A549 (cell line): ENCODE results near the gene CSNK1D. TPM values are rescaled to one million over a fixed set of nuclear protein-coding genes. Genes with fewer than 3 reads are reported as not detected.

ENCODE experiments used
- ATAC-seq, 2 experiments: fragments of 200-7000 bp in 1 of 2; fragments of >200 bp in 1 of 2; cut with Nextera tagmentation in 1 of 2; cut with Tn5 transposase in 1 of 2; 3 replicates each; pipeline versions ENCODE4 v1.8.0 to v1.9.1; 2018 to 2020; ENCODE audit warnings: mild to moderate bottlenecking in 1 of 2, moderate library complexity in 1 of 2
- CTCF ChIA-PET: fragments of 300-600 bp; sonication (Branson Sonifier 250); formaldehyde crosslinking; extraction: SDS; loops from one replicate; lab custom pipeline; 2021; ENCODE audit warnings: antibody characterized with exemption, inconsistent platforms; lab: Yijun Ruan, JAX
- POLR2A ChIA-PET: fragments of 350-600 bp; formaldehyde crosslinking; extraction: SDS; loops from one replicate; lab custom pipeline; 2021; ENCODE audit warnings: antibody characterized with exemption, inconsistent platforms; lab: Yijun Ruan, JAX
- DNase-seq, 2 experiments: peaks; one replicate each; pipeline versions ENCODE4 v3.0.0 to v3.0.0-alpha.2; 2011 to 2016; ENCODE audit warnings: low read depth in 1 of 2, low spot score in 1 of 2
- FAIRE-seq: peaks from 2 replicates; lab custom pipeline; 2011; peaks lifted over from hg19 to GRCh38; lab: Jason Lieb, UNC
- H3K27ac ChIP-seq, 2 experiments: fragments of >200 bp; sonication (Bioruptor Twin); formaldehyde crosslinking; 3 replicates each; pipeline ENCODE4 v1.5.1; 2016 to 2017
- H3K4me1 ChIP-seq: fragments of >200 bp; sonication (Bioruptor Twin); formaldehyde crosslinking; 3 replicates; pipeline ENCODE4 v1.6.1; 2016
- H3K4me2 ChIP-seq: fragments of >200 bp; sonication (Bioruptor Twin); formaldehyde crosslinking; 3 replicates; pipeline ENCODE4 v1.6.1; 2016
- H3K4me3 ChIP-seq: fragments of >200 bp; sonication (Bioruptor Twin); formaldehyde crosslinking; 3 replicates; pipeline ENCODE4 v1.5.1; 2016
- H3K9me3 ChIP-seq: fragments of >200 bp; sonication (Bioruptor Twin); formaldehyde crosslinking; 3 replicates; pipeline ENCODE4 v1.6.1; 2016
- BHLHE40 ChIP-seq: IDR thresholded peaks from 2 replicates; pipeline ENCODE4 v1.6.1; 2012; ENCODE audit warnings: low read depth, low read length, inconsistent platforms
- CHD2 ChIP-seq: fragments of 150-350 bp; IDR thresholded peaks from 2 replicates; pipeline ENCODE4 v1.6.1; 2014; ENCODE audit warnings: low read length; ENCODE audit not compliant: partially characterized antibody
- CHD4 ChIP-seq: fragments of 200-600 bp; sonication (generic); IDR thresholded peaks from 2 replicates; pipeline ENCODE4 v1.6.1; 2016; ENCODE audit warnings: antibody characterized with exemption, mild to moderate bottlenecking, borderline replicate concordance
- HDAC2 ChIP-seq: fragments of 200-600 bp; sonication (generic); IDR thresholded peaks from 2 replicates; pipeline ENCODE4 v1.6.1; 2016
- HEYL ChIP-seq: fragments of 250-450 bp; sonication (Bioruptor Pico); IDR thresholded peaks from 2 replicates; pipeline ENCODE4 v1.8.0; 2021; ENCODE audit warnings: mild to moderate bottlenecking, moderate library complexity
- JUN ChIP-seq, 2 experiments: fragments of >200 bp; sonication (Bioruptor Twin); formaldehyde crosslinking; IDR thresholded peaks; 2 replicates in 1 of 2; 3 replicates in 1 of 2; pipeline ENCODE4 v1.6.1; 2016 to 2017
- KDM5A ChIP-seq: fragments of 200-600 bp; sonication (generic); IDR thresholded peaks from 2 replicates; pipeline ENCODE4 v1.6.1; 2016; ENCODE audit warnings: antibody characterized with exemption, mild to moderate bottlenecking
- MAZ ChIP-seq: fragments of 150-350 bp; IDR thresholded peaks from 2 replicates; pipeline ENCODE4 v1.6.1; 2014; ENCODE audit warnings: antibody characterized with exemption, low read depth, low read length, borderline replicate concordance
- POLR2AphosphoS2 ChIP-seq: conservative IDR thresholded peaks from 2 replicates; pipeline ENCODE4 v1.6.1; 2012; ENCODE audit warnings: low read length, improper control_type of control experiment, inconsistent platforms
- SMC3 ChIP-seq: fragments of >200 bp; sonication (Bioruptor Twin); formaldehyde crosslinking; IDR thresholded peaks from 3 replicates; pipeline ENCODE4 v1.6.1; 2018; ENCODE audit warnings: inconsistent platforms
- TFCP2L1 ChIP-seq: fragments of 250-450 bp; sonication (Bioruptor Pico); IDR thresholded peaks from 2 replicates; pipeline ENCODE4 v1.5.0; 2021; ENCODE audit warnings: mild to moderate bottlenecking
- TP53 ChIP-seq: fragments of 250-450 bp; sonication (Bioruptor Pico); IDR thresholded peaks from 2 replicates; pipeline ENCODE4 v1.5.0; 2021; ENCODE audit warnings: mild to moderate bottlenecking, moderate library complexity
- ZC3H11A ChIP-seq: fragments of 450-650 bp; IDR thresholded peaks from 2 replicates; pipeline ENCODE4 v1.6.1; 2014; ENCODE audit warnings: antibody characterized with exemption, mild to moderate bottlenecking
- WGBS: methylation state at CpG from one replicate; pipeline ENCODE4 v1.1.6; 2017; ENCODE audit errors: missing lambda C conversion rate; 5-methylcytosine and 5-hydroxymethylcytosine counted together
- polyA plus RNA-seq, 4 experiments: library from polyadenylated mRNA; depleted of rRNA in 3 of 4; stranded (reverse); fragments of >200 nt; fragmentation: RNase III in 1 of 4; extraction: RNeasy Plus Mini Kit Qiagen cat#74134 plus additional on column Dnase treatment in 1 of 4; gene quantifications; 2 replicates in 3 of 4; 3 replicates in 1 of 4; pipeline ENCODE4 v1.2.3, GENCODE V29; 2011 to 2017
- TF ChIP-seq, protein P1 (sequence below): fragments of >200 bp; sonication (Bioruptor Twin); formaldehyde crosslinking; IDR thresholded peaks from 2 replicates; pipeline ENCODE4 v1.6.1; 2016
- TF ChIP-seq, protein P2 (sequence below): fragments of 450-650 bp; IDR thresholded peaks from 2 replicates; pipeline ENCODE4 v1.6.1; 2014; ENCODE audit warnings: antibody characterized with exemption
- TF ChIP-seq, protein P3 (sequence below): fragments of 250-450 bp; sonication (Bioruptor Pico); IDR thresholded peaks from 2 replicates; pipeline ENCODE4 v1.5.0; 2021; ENCODE audit warnings: mild to moderate bottlenecking, moderate library complexity, borderline replicate concordance
- TF ChIP-seq, protein P4 (sequence below): IDR thresholded peaks from 2 replicates; pipeline ENCODE4 v1.6.1; 2012
- TF ChIP-seq, protein P5 (sequence below): fragments of >200 bp; sonication (Bioruptor Twin); formaldehyde crosslinking; IDR thresholded peaks from 3 replicates; pipeline ENCODE4 v1.6.1; 2016
- TF ChIP-seq, protein P6 (sequence below): fragments of 250-450 bp; sonication (Bioruptor Pico); IDR thresholded peaks from 2 replicates; pipeline ENCODE4 v1.5.0; 2020; ENCODE audit warnings: low read depth, mild to moderate bottlenecking, moderate library complexity

The CSNK1D gene
- polyA plus RNA-seq, 2 of the 4 experiments (the other 2 are of a cell fraction): 130 to 163 TPM

DNA sequence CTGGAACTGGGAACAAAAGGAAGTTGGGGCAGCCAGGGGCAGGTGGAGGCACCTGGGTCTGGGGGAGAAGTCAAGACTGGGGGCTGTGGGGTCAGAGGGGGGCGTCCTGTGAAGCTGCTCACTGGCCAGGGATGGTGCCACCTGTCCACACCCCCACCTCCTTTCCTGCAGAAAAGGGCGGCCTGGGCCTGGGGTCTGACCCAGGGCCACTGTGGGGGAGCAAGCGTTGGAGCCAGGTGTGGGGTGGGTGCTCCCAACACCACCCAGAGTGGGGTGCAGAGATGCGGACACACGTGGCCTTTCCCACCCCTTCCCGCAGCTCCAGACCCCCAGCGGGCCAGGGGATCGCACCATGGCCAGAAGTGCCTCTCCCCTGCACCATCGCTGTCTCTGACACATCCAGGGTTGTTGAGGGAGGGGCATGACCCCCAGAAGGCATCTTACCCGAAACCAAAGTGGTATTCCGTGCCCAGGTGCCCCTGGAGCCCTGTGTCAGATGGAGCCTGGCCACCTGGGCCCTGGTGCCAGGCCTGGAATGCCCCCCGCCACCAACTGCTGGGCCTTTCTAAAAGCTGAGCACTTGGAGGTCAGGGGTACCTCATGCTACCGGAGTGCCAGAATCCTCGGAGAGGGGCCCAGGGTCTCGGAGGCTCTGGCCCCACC lies 47.2 kb downstream of the CSNK1D start:
- WGBS: 85% methylated on average over 12 of the region's 15 CpGs
- H3K4me1 ChIP-seq: peaks cover 13% of the 10 kb centered on the region
- H3K9me3 ChIP-seq: no peaks in the 10 kb centered on the region
- CTCF ChIA-PET: interaction anchor here (0.7 to 3.0 kb wide), 10 partner anchors 10 to 196 kb away, joined by 3 to 23 read pairs (median 3); no protein-coding TSS in a partner anchor
- FAIRE-seq: no peak
- POLR2A ChIA-PET: no interaction called here
- no peak for ATAC-seq
- TF ChIP-seq, protein P1, sequence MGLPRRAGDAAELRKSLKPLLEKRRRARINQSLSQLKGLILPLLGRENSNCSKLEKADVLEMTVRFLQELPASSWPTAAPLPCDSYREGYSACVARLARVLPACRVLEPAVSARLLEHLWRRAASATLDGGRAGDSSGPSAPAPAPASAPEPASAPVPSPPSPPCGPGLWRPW: no peak
- TF ChIP-seq ZC3H11A (no peak), POLR2AphosphoS2 (no peak), TP53 (CRISPR knock-in tag) (no peak), HEYL (CRISPR knock-in tag) (no peak), JUN (IDR thresholded peaks at IDR 0.05) (no peak), MAZ (no peak), SMC3 (no peak), TFCP2L1 (CRISPR knock-in tag) (no peak), HDAC2 (no peak), BHLHE40 (no peak), KDM5A (no peak), CHD4 (no peak), CHD2 (no peak)
- TF ChIP-seq, protein P2, sequence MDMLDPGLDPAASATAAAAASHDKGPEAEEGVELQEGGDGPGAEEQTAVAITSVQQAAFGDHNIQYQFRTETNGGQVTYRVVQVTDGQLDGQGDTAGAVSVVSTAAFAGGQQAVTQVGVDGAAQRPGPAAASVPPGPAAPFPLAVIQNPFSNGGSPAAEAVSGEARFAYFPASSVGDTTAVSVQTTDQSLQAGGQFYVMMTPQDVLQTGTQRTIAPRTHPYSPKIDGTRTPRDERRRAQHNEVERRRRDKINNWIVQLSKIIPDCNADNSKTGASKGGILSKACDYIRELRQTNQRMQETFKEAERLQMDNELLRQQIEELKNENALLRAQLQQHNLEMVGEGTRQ: no peak
- TF ChIP-seq, protein P3, sequence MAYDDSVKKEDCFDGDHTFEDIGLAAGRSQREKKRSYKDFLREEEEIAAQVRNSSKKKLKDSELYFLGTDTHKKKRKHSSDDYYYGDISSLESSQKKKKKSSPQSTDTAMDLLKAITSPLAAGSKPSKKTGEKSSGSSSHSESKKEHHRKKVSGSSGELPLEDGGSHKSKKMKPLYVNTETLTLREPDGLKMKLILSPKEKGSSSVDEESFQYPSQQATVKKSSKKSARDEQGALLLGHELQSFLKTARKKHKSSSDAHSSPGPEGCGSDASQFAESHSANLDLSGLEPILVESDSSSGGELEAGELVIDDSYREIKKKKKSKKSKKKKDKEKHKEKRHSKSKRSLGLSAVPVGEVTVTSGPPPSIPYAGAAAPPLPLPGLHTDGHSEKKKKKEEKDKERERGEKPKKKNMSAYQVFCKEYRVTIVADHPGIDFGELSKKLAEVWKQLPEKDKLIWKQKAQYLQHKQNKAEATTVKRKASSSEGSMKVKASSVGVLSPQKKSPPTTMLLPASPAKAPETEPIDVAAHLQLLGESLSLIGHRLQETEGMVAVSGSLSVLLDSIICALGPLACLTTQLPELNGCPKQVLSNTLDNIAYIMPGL (CRISPR knock-in tag): no peak
- TF ChIP-seq, protein P4, sequence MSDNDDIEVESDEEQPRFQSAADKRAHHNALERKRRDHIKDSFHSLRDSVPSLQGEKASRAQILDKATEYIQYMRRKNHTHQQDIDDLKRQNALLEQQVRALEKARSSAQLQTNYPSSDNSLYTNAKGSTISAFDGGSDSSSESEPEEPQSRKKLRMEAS: no peak
- TF ChIP-seq, protein P5, sequence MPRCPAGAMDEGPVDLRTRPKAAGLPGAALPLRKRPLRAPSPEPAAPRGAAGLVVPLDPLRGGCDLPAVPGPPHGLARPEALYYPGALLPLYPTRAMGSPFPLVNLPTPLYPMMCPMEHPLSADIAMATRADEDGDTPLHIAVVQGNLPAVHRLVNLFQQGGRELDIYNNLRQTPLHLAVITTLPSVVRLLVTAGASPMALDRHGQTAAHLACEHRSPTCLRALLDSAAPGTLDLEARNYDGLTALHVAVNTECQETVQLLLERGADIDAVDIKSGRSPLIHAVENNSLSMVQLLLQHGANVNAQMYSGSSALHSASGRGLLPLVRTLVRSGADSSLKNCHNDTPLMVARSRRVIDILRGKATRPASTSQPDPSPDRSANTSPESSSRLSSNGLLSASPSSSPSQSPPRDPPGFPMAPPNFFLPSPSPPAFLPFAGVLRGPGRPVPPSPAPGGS: no peak
- TF ChIP-seq, protein P6, sequence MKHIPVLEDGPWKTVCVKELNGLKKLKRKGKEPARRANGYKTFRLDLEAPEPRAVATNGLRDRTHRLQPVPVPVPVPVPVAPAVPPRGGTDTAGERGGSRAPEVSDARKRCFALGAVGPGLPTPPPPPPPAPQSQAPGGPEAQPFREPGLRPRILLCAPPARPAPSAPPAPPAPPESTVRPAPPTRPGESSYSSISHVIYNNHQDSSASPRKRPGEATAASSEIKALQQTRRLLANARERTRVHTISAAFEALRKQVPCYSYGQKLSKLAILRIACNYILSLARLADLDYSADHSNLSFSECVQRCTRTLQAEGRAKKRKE (CRISPR knock-in tag): no peak
- no peak overlapping the region for H3K4me3 ChIP-seq
- DNase-seq: no peak
- H3K27ac ChIP-seq: peak overlapping the region in 1 of 2 experiments; percentile 56; a peak in 2 of 6 replicates
- H3K4me2 ChIP-seq: no peak overlapping the region

DNA sequence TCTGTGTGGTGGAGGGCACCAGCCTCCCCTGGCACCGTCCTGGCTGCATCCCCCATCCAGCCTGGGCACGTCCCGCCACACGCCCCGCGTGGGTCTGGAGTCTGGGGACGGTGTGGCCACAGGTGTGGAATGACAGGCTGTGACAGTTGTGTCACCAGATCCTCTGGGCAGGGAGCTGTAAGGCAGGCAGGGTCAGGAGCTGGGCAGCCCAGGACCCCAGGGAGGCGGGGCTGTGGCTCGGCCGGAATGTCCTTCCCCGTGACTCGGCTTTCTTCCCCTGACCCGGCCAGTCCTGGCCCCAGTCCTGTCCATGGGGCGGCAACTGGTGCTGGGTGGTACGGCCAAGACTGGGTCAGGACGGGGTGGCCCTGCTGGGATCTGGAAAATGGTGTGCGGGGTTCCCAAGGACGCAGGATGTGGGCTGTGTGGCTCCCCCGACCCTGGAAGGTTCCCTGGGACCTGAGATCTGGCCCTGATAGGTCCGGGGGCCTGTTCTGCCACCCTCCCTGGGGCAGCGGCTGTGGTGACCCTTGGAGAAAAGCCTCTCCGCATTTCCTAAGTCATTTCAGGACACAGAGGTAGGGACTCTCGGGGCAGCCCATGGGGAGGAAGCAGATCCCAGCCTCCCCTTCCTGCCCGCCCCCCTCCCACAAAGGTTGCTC lies 48.0 kb downstream of the CSNK1D start:
- no peak for ATAC-seq
- Histone ChIP-seq H3K4me1 (peaks cover 10% of the 10 kb centered on the region), H3K9me3 (no peaks in the 10 kb centered on the region), H3K4me3 (no peak overlapping the region)
- CTCF ChIA-PET: interaction anchor here (0.7 to 3.0 kb wide), 8 partner anchors 10 to 189 kb away, joined by 3 to 23 read pairs (median 3); no protein-coding TSS in a partner anchor
- FAIRE-seq: no peak
- 80% methylated on average over 22 of the region's 24 CpGs for WGBS
- no peak for DNase-seq
- POLR2A ChIA-PET: no interaction called here
- TF ChIP-seq, protein P3 (CRISPR knock-in tag): no peak
- TF ChIP-seq ZC3H11A: no peak
- TF ChIP-seq, protein P4: no peak
- TF ChIP-seq, all 56 proteins: peak for 0
- Histone ChIP-seq H3K4me2 (no peak overlapping the region), H3K27ac (peak overlapping the region in 1 of 2 experiments; percentile 36; a peak in 2 of 6 replicates)
